Prostate gland (tissue), 2 donors: ENCODE data around the gene PPFIA3.

Experiments
- CTCF ChIP-seq, 4 experiments: fragments of 200-600 bp in 2 of 4; fragments of 450-650 bp in 2 of 4; sonication (generic) in 2 of 4; IDR thresholded peaks; 1 replicate in 3 of 4; 2 replicates in 1 of 4; pipeline ENCODE4 v1.5.1; 2016 to 2019; ENCODE audit warnings: antibody characterized with exemption in 4 of 4, mild to moderate bottlenecking in 2 of 4, moderate library complexity in 2 of 4
- POLR2A ChIP-seq: fragments of 450-650 bp; IDR thresholded peaks from one replicate; pipeline ENCODE4 v1.6.1; 2016; ENCODE audit warnings: antibody characterized with exemption, mild to moderate bottlenecking

DNA sequence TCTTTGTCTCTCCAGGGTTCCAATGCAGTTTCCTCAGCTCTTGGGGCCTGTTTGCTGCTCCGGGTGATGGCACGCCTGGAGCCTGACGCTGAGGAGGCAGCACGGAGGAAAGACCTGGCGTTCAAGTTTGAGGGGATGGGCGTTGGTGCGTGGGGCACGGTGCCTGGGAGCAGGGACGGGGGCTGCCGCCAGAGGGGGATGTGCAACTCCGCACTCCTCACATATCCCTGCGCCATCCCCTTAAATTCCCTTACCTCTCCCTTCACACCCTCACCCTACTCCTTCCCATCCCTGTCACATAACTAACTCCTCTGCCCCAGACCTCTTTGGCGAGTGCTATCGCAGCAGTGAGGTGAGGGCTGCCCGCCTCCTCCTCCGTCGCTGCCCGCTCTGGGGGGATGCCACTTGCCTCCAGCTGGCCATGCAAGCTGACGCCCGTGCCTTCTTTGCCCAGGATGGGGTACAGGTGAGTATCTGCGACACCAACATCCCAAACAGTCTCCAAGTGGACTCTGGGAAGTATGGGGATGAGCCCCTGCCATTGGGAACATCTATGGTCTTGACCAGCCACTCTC is 69.4 kb downstream of the PPFIA3 start:
- TF ChIP-seq CTCF (IDR thresholded peaks at IDR 0.05) (no peak), POLR2A (no peak)
